ENCODE results near the gene SYT15. TPM values are rescaled to one million over a fixed set of nuclear protein-coding genes. Genes with fewer than 3 reads are reported as not detected.
"Not testable (repeated sequence)": the region's sequence is repeated elsewhere in the genome, so short reads cannot be mapped to it uniquely, and the experiment has no call there.

SYT15 gene
- total RNA-seq (2016; rRNA removed; fragmentation: Illumina TruSeq; extraction: Trizol) (0.24 and 0.38 TPM in 2 replicates), polyA plus RNA-seq (2011; rRNA removed) (0.24 and 0.29 TPM in 2 replicates), polyA minus RNA-seq (2011; rRNA and poly(A)+ RNA removed; ENCODE audit: low replicate concordance) (0.70 and 0.86 TPM in 2 replicates), Bru-seq, nascent RNA (percentile 20 among the genes with signal in this experiment), BruChase-seq, experiment 1, labeled RNA remaining after a 6-hour chase (percentile 20 among the genes with signal in this experiment), BruChase-seq, experiment 2, labeled RNA remaining after a 2-hour chase (percentile 18 among the genes with signal in this experiment)
- 0.40 TPM in 1 of 2 replicates, not detected in the other for total RNA-seq (2016; cell fraction: cytosol; rRNA removed; fragmentation: Illumina TruSeq; extraction: Trizol; ENCODE audit: low read depth)
- 0.19 and 0.34 TPM in 2 replicates for total RNA-seq (2016; cell fraction: insoluble cytoplasmic fraction; rRNA removed; fragmentation: Illumina TruSeq; extraction: Trizol)
- 0.24 and 0.37 TPM in 2 replicates for total RNA-seq (2016; cell fraction: membrane; rRNA removed; fragmentation: Illumina TruSeq; extraction: Trizol)
- 0.43 and 0.47 TPM in 2 replicates for total RNA-seq (2016; cell fraction: nucleus; rRNA removed; fragmentation: Illumina TruSeq; extraction: Trizol)
- 0.13 and 0.15 TPM in 2 replicates for polyA plus RNA-seq (2011; cell fraction: cytosol; rRNA removed)
- 0.51 and 0.57 TPM in 2 replicates for polyA plus RNA-seq (2011; cell fraction: nucleus; rRNA removed)
- polyA plus RNA-seq (2012): 3.1 and 5.1 TPM in 2 replicates
- polyA plus RNA-seq (2016; cell fraction: cytosol; fragmentation: Illumina TruSeq; extraction: Trizol; ENCODE audit: low read depth): 0.25 TPM in 1 of 2 replicates, not detected in the other
- 0.30 and 0.46 TPM in 2 replicates for polyA plus RNA-seq (2016; cell fraction: insoluble cytoplasmic fraction; fragmentation: Illumina TruSeq; extraction: Trizol; ENCODE audit: low read depth)
- 0.15 and 0.24 TPM in 2 replicates for polyA plus RNA-seq (2016; cell fraction: membrane; fragmentation: Illumina TruSeq; extraction: Trizol; ENCODE audit: low read depth)
- 0.45 and 1.1 TPM in 2 replicates for polyA plus RNA-seq (2016; cell fraction: nucleus; fragmentation: Illumina TruSeq; extraction: Trizol; ENCODE audit: insufficient read depth, low read depth)
- polyA minus RNA-seq (2011; cell fraction: cytosol; rRNA and poly(A)+ RNA removed): not detected in 2 replicates
- polyA minus RNA-seq (2011; cell fraction: nucleus; rRNA and poly(A)+ RNA removed): 1.9 and 2.8 TPM in 2 replicates
- long read RNA-seq, experiment 1: 0 reads
- long read RNA-seq, experiment 2: 0 reads

DNA sequence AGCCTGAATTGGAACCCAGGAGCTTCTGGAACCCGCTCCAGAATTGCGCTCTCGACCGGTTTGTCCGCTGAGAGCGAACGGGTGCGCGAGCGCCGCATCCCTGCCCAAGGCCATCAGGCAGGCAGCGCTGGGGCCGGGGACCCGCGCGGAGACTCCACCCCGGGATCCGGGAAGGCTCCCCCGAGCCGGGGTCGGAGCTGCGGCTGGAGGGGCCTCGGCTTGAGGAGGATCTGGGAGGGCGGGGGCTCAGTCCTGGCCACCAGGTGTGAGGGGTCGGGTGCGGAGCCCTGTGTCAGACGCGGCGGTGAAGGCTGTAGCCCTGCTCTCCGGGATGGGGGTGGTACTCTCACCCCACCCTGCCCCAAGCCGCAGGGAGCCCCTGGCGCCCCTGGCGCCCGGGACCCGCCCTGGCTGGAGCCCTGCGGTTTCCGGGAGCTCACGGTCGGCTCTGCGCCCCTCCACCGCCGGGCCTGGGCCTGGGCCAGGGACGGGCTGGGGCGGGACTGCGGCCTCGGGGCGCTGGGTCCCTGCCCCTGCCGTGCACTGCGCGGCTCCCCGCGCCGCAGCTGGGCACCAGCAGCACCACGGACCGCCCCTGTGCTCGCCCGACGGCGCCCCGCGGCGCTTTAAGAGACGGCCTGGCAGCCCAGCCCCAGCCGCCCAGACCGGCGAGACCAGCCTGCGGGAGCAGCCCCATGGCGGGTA is at the start of gene SYT15:
Gene SYT15 (plus strand): TSS at position 655 of the 705 bp plus-strand sequence. CDS start 41 bp downstream, at position 696.
- DNase-seq (ENCODE audit: low spot score); H3K27me3 ChIP-seq (ENCODE audit: control insufficient read depth in 1 of 2, insufficient read depth in 2 of 2, low read length in 2 of 2); H3K4me1 ChIP-seq (ENCODE audit: insufficient read depth, low read length); in situ Hi-C loops (cut with HindIII; ENCODE audit: extremely low pct_ligation_motif_present, low pct_unique_long_range_greater_than_20kb); FAIRE-seq; H3K36me3 ChIP-seq (replicated peaks in 1 of 2; ENCODE audit: control insufficient read depth in 1 of 2, insufficient read depth in 2 of 2, low read length in 2 of 2); H3K9ac ChIP-seq (ENCODE audit: insufficient read depth, low read depth, low read length); H3K9me3 ChIP-seq (ENCODE audit: low read length); CTCF ChIA-PET (ENCODE audit: low intra/inter-chr PET ratio, low total read pairs); intact Hi-C loops (cut with micrococcal nuclease; ENCODE audit: unreplicated experiment); BruUV-seq (replicated peaks); H4K20me1 ChIP-seq (ENCODE audit: insufficient read depth, low read length); H2AFZ ChIP-seq (ENCODE audit: low read length); H3K27ac ChIP-seq (ENCODE audit: extremely low read length, insufficient read depth, low read length); POLR2A ChIA-PET; H3K79me2 ChIP-seq (ENCODE audit: insufficient read depth, low read length): not testable (repeated sequence)
- Histone ChIP-seq H3K4me3 (replicated peaks in 1 of 3; ENCODE audit: insufficient read depth in 1 of 3, low read depth in 2 of 3, low read length in 3 of 3) (peak within 1 kb of the TSS in 1 of 3 experiments; percentile 28; a peak in 2 of 6 replicates), H3K4me2 (ENCODE audit: low read depth, low read length) (peak within 1 kb of the TSS; percentile 39; the same call in 1 of the 2 replicates)
- TF ChIP-seq KDM2A (CRISPR knock-in tag; IDR thresholded peaks at IDR 0.05; ENCODE audit: borderline replicate concordance, low read depth): 0 out of 2 replicates have a peak, but pooled peaks have one; percentile 34
- TF ChIP-seq, protein P1, sequence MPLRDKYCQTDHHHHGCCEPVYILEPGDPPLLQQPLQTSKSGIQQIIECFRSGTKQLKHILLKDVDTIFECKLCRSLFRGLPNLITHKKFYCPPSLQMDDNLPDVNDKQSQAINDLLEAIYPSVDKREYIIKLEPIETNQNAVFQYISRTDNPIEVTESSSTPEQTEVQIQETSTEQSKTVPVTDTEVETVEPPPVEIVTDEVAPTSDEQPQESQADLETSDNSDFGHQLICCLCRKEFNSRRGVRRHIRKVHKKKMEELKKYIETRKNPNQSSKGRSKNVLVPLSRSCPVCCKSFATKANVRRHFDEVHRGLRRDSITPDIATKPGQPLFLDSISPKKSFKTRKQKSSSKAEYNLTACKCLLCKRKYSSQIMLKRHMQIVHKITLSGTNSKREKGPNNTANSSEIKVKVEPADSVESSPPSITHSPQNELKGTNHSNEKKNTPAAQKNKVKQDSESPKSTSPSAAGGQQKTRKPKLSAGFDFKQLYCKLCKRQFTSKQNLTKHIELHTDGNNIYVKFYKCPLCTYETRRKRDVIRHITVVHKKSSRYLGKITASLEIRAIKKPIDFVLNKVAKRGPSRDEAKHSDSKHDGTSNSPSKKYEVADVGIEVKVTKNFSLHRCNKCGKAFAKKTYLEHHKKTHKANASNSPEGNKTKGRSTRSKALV (CRISPR knock-in tag; IDR thresholded peaks at IDR 0.05): 0 out of 2 replicates have a peak, but pooled peaks have one; percentile 65
- peak; percentile 69 for ATAC-seq
- no CpG with 5 or more reads among the region's 68 CpGs for WGBS (ENCODE audit: low lambda C conversion rate)

DNA sequence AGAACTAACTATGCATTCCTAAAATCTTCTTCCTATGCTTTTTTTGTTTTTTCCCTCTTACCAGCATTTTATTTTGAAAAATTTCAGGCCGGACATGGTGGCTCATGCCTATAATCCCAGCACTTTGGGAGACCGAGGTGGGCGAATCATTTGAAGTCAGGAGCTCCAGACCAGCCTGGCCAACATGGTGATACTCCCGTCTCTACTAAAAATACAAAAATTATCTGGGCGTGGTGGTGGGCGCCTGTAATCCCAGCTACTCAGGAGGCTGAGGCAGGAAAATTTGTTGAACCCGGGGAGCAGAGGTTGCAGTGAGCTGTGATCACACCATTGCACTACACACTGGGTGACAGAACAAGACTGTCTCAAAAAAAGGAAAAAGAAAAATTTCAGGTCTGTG is 49.2 kb upstream of the SYT15 start:
- FAIRE-seq; DNase-seq (ENCODE audit: low spot score); H3K79me2 ChIP-seq (ENCODE audit: insufficient read depth, low read length); intact Hi-C loops (cut with micrococcal nuclease; ENCODE audit: unreplicated experiment); H4K20me1 ChIP-seq (ENCODE audit: insufficient read depth, low read length); POLR2A ChIA-PET; H3K9ac ChIP-seq (ENCODE audit: insufficient read depth, low read depth, low read length); in situ Hi-C loops (cut with HindIII; ENCODE audit: extremely low pct_ligation_motif_present, low pct_unique_long_range_greater_than_20kb); H3K36me3 ChIP-seq (replicated peaks in 1 of 2; ENCODE audit: control insufficient read depth in 1 of 2, insufficient read depth in 2 of 2, low read length in 2 of 2); H3K4me3 ChIP-seq (replicated peaks in 1 of 3; ENCODE audit: insufficient read depth in 1 of 3, low read depth in 2 of 3, low read length in 3 of 3); ATAC-seq; H3K27ac ChIP-seq (ENCODE audit: extremely low read length, insufficient read depth, low read length); CTCF ChIA-PET (ENCODE audit: low intra/inter-chr PET ratio, low total read pairs); H3K9me3 ChIP-seq (ENCODE audit: low read length); H3K4me2 ChIP-seq (ENCODE audit: low read depth, low read length); BruUV-seq (replicated peaks); H2AFZ ChIP-seq (ENCODE audit: low read length): not testable (repeated sequence)
- 52% methylated on average over 7 of the region's 7 CpGs for WGBS (ENCODE audit: low lambda C conversion rate)
- Histone ChIP-seq H3K4me1 (ENCODE audit: insufficient read depth, low read length) (peaks cover 11% of the 10 kb centered on the region), H3K27me3 (ENCODE audit: control insufficient read depth in 1 of 2, insufficient read depth in 2 of 2, low read length in 2 of 2) (peaks cover 0 to 24% of the 10 kb centered on the region in 2 experiments; a peak in 2 of 5 replicates)
